WTC11 (cell line): Measurements from ENCODE around the gene RNASE7. TPM values are rescaled to one million over a fixed set of nuclear protein-coding genes. Genes with fewer than 3 reads are reported as not detected.

ENCODE experiments used
- ATAC-seq: fragments of 200-7000 bp; cut with Tn5 transposase; 2 replicates; pipeline ENCODE4 v1.10.0; 2021; ENCODE audit warnings: mild to moderate bottlenecking, moderate library complexity
- CTCF ChIA-PET: fragments of 300-600 bp; sonication (Branson Sonifier 250); formaldehyde crosslinking; loops from one replicate; lab custom pipeline; 2021; ENCODE audit warnings: antibody characterized with exemption; lab: Charles Lee
- POLR2A ChIA-PET: fragments of 350-600 bp; sonication (Branson Sonifier 250); formaldehyde crosslinking; loops from one replicate; lab custom pipeline; 2021; ENCODE audit warnings: antibody characterized with exemption; lab: Charles Lee
- DNase-seq: peaks from one replicate; pipeline ENCODE4 v3.0.0; 2021; ENCODE audit warnings: low spot score
- H3K27ac Mint-ChIP-seq: 2 replicates; pipeline ENCODE4 v1.8.0; 2021; ENCODE audit warnings: mixed read lengths
- H3K27me3 Mint-ChIP-seq: 2 replicates; pipeline ENCODE4 v1.8.0; 2021; ENCODE audit warnings: low read depth, mild to moderate bottlenecking, moderate library complexity, mixed read lengths
- H3K36me3 Mint-ChIP-seq: 2 replicates; pipeline ENCODE4 v1.8.0; 2021; ENCODE audit warnings: mixed read lengths
- H3K4me1 Mint-ChIP-seq: 2 replicates; pipeline ENCODE4 v1.8.0; 2022; ENCODE audit warnings: mixed read lengths
- H3K4me3 Mint-ChIP-seq: 2 replicates; pipeline ENCODE4 v1.8.0; 2021; ENCODE audit warnings: mild to moderate bottlenecking, moderate library complexity, mixed read lengths
- H3K9me3 Mint-ChIP-seq: 2 replicates; pipeline ENCODE4 v1.8.0; 2021; ENCODE audit warnings: mixed read lengths
- ATF2 ChIP-seq: sonication (generic); formaldehyde crosslinking; IDR thresholded peaks from 2 replicates; pipeline ENCODE4 v1.8.1; 2022; ENCODE audit warnings: low read depth, missing genetic modification reagents, borderline replicate concordance
- CBFB ChIP-seq: sonication (generic); formaldehyde crosslinking; IDR thresholded peaks from 2 replicates; pipeline ENCODE4 v1.8.1; 2022; ENCODE audit warnings: mild to moderate bottlenecking, low read depth, missing genetic modification reagents
- CREM ChIP-seq: sonication (generic); formaldehyde crosslinking; IDR thresholded peaks from 2 replicates; pipeline ENCODE4 v1.8.1; 2022; ENCODE audit warnings: mild to moderate bottlenecking, missing genetic modification reagents, moderate library complexity
- ELF4 ChIP-seq: sonication (generic); formaldehyde crosslinking; IDR thresholded peaks from 2 replicates; pipeline ENCODE4 v1.8.1; 2022; ENCODE audit warnings: low read depth, mild to moderate bottlenecking, moderate library complexity, missing genetic modification reagents
- EMX1 ChIP-seq: fragments of 250-450 bp; sonication (Bioruptor Pico); IDR thresholded peaks from 2 replicates; pipeline ENCODE4 v1.8.0; 2021; ENCODE audit warnings: mild to moderate bottlenecking
- ESRRA ChIP-seq: sonication (generic); formaldehyde crosslinking; IDR thresholded peaks from 2 replicates; pipeline ENCODE4 v1.8.1; 2022; ENCODE audit warnings: mild to moderate bottlenecking, missing genetic modification reagents, borderline replicate concordance
- ETV6 ChIP-seq: sonication (generic); formaldehyde crosslinking; IDR thresholded peaks from 2 replicates; pipeline ENCODE4 v1.8.1; 2022; ENCODE audit warnings: mild to moderate bottlenecking, missing genetic modification reagents
- FOXJ3 ChIP-seq: sonication (generic); formaldehyde crosslinking; IDR thresholded peaks from 2 replicates; pipeline ENCODE4 v1.9.0; 2021; ENCODE audit warnings: missing genetic modification reagents, mild to moderate bottlenecking, borderline replicate concordance
- FOXP1 ChIP-seq: sonication (generic); formaldehyde crosslinking; IDR thresholded peaks from 2 replicates; pipeline ENCODE4 v1.8.0; 2022; ENCODE audit warnings: missing genetic modification reagents, mild to moderate bottlenecking, moderate library complexity, borderline replicate concordance
- GABPB1 ChIP-seq: sonication (generic); formaldehyde crosslinking; IDR thresholded peaks from 2 replicates; pipeline ENCODE4 v1.8.1; 2023; ENCODE audit warnings: mild to moderate bottlenecking, missing genetic modification reagents
- IRF1 ChIP-seq: sonication (generic); formaldehyde crosslinking; IDR thresholded peaks from 2 replicates; pipeline ENCODE4 v1.8.0; 2023; ENCODE audit warnings: missing genetic modification reagents
- MAX ChIP-seq: sonication (generic); formaldehyde crosslinking; IDR thresholded peaks from 2 replicates; pipeline ENCODE4 v1.8.0; 2022; ENCODE audit warnings: mild to moderate bottlenecking, missing genetic modification reagents
- NFATC4 ChIP-seq: fragments of 250-450 bp; sonication (Bioruptor Pico); IDR thresholded peaks from 2 replicates; pipeline ENCODE4 v1.9.0; 2021; ENCODE audit warnings: mild to moderate bottlenecking
- NR3C1 ChIP-seq: sonication (generic); formaldehyde crosslinking; conservative IDR thresholded peaks from 2 replicates; pipeline ENCODE4 v1.8.1; 2023; ENCODE audit warnings: low read depth, mild to moderate bottlenecking, missing genetic modification reagents
- PREB ChIP-seq: sonication (generic); formaldehyde crosslinking; IDR thresholded peaks from 2 replicates; pipeline ENCODE4 v1.8.1; 2022; ENCODE audit warnings: mild to moderate bottlenecking, missing genetic modification reagents, moderate library complexity, borderline replicate concordance
- SMAD4 ChIP-seq: sonication (generic); formaldehyde crosslinking; IDR thresholded peaks from 2 replicates; pipeline ENCODE4 v1.8.0; 2022; ENCODE audit warnings: mild to moderate bottlenecking, missing genetic modification reagents
- ZBTB43 ChIP-seq: sonication (generic); formaldehyde crosslinking; IDR thresholded peaks from 2 replicates; pipeline ENCODE4 v1.8.1; 2023; ENCODE audit warnings: mild to moderate bottlenecking, missing genetic modification reagents
- ZNF281 ChIP-seq: sonication (generic); formaldehyde crosslinking; IDR thresholded peaks from 2 replicates; pipeline ENCODE4 v1.8.0; 2023; ENCODE audit warnings: mild to moderate bottlenecking, missing genetic modification reagents
- ZNF423 ChIP-seq: fragments of 250-450 bp; sonication (Bioruptor Pico); IDR thresholded peaks from 2 replicates; pipeline ENCODE4 v2.1.2; 2022; ENCODE audit warnings: mild to moderate bottlenecking, moderate library complexity
- ZNF532 ChIP-seq: fragments of 250-450 bp; sonication (Bioruptor Pico); IDR thresholded peaks from 2 replicates; pipeline ENCODE4 v1.9.0; 2021; ENCODE audit warnings: mild to moderate bottlenecking, borderline replicate concordance
- total RNA-seq: library from RNA; stranded (reverse); gene quantifications from 3 replicates; pipeline ENCODE4 v1.2.3, GENCODE V29; 2021

Gene RNASE7
- total RNA-seq, 1 experiment from 2014 or later: not detected

GRCh38 chr14:21084396-21084795 is 42.2 kb downstream of the RNASE7 start:
- no peak for TF ChIP-seq IRF1 (CRISPR knock-in tag)
- no peak for TF ChIP-seq EMX1 (CRISPR knock-in tag)
- no peak for TF ChIP-seq ZNF532 (CRISPR knock-in tag)
- no peak for TF ChIP-seq NFATC4 (CRISPR knock-in tag)
- no peak for TF ChIP-seq ATF2 (CRISPR knock-in tag)
- TF ChIP-seq FOXP1 (CRISPR knock-in tag): no peak
- TF ChIP-seq, all 79 proteins: peak for 0
- H3K27me3 Mint-ChIP-seq: no peaks in the 10 kb centered on the region
- H3K36me3 Mint-ChIP-seq: peaks cover 68% of the 10 kb centered on the region
- CTCF ChIA-PET: interaction anchor here (0.5 to 7.9 kb wide), 5 partner anchors 8 to 70 kb away, joined by 3 to 132 read pairs (median 10); partner anchors contain the start of gene ARHGEF40
- peaks cover 16% of the 10 kb centered on the region for H3K4me1 Mint-ChIP-seq
- POLR2A ChIA-PET: interaction anchor here (0.6 to 1.0 kb wide), 4 partner anchors 8 to 175 kb away, joined by 3 to 5 read pairs (median 3); no protein-coding TSS in a partner anchor
- H3K27ac Mint-ChIP-seq: no peak overlapping the region
- H3K9me3 Mint-ChIP-seq: no peaks in the 10 kb centered on the region
- H3K4me3 Mint-ChIP-seq: no peak overlapping the region
- ATAC-seq (no peak), DNase-seq (no peak)

GRCh38 chr14:21084998-21085853 is 43.1 kb downstream of the RNASE7 start:
- Mint-ChIP-seq H3K36me3 (peaks cover 67% of the 10 kb centered on the region), H3K4me1 (peaks cover 18% of the 10 kb centered on the region), H3K9me3 (no peaks in the 10 kb centered on the region), H3K27me3 (no peaks in the 10 kb centered on the region), H3K27ac (no peak overlapping the region), H3K4me3 (no peak overlapping the region)
- no peak for ATAC-seq
- ChIA-PET CTCF (interaction anchor here (0.6 to 7.9 kb wide), 6 partner anchors 8 to 71 kb away, joined by 3 to 132 read pairs (median 16); partner anchors contain the start of gene ARHGEF40), POLR2A (interaction anchor here (1.9 kb wide), 1 partner anchor 14 kb away, joined by 7 read pairs; the partner anchor contains the start of gene ARHGEF40)
- no peak for DNase-seq
- TF ChIP-seq ZBTB43 (no peak), ELF4 (CRISPR knock-in tag) (no peak), SMAD4 (CRISPR knock-in tag) (no peak), ETV6 (no peak), ZNF423 (CRISPR knock-in tag) (no peak), IRF1 (CRISPR knock-in tag) (no peak), NR3C1 (CRISPR knock-in tag) (no peak), PREB (CRISPR knock-in tag) (no peak), ESRRA (no peak), CBFB (no peak), GABPB1 (CRISPR knock-in tag) (no peak), CREM (CRISPR knock-in tag) (no peak), ZNF281 (CRISPR knock-in tag) (no peak), FOXJ3 (CRISPR knock-in tag) (no peak), MAX (CRISPR knock-in tag) (no peak)
